HFF-Myc (cell line): ENCODE measurements around the gene DYNLT4.
"Not testable (repeated sequence)": the region's sequence is repeated elsewhere in the genome, so short reads cannot be mapped to it uniquely, and the experiment has no call there.

Experiments
- DNase-seq: peaks from one replicate; pipeline ENCODE4 v3.0.0-alpha.2; 2011; ENCODE audit warnings: low read depth; ENCODE audit errors: extremely low read depth
- H3K4me3 ChIP-seq: replicated peaks from 2 replicates; pipeline ENCODE4 v1.5.1; 2011; ENCODE audit warnings: low read depth, mild to moderate bottlenecking, control low read depth, low read length
- CTCF ChIP-seq: IDR thresholded peaks from 2 replicates; pipeline ENCODE4 v1.5.1; 2012; ENCODE audit warnings: mild to moderate bottlenecking, low read depth, low read length, control low read depth; ENCODE audit errors: missing control alignments

The DYNLT4 gene

DNA sequence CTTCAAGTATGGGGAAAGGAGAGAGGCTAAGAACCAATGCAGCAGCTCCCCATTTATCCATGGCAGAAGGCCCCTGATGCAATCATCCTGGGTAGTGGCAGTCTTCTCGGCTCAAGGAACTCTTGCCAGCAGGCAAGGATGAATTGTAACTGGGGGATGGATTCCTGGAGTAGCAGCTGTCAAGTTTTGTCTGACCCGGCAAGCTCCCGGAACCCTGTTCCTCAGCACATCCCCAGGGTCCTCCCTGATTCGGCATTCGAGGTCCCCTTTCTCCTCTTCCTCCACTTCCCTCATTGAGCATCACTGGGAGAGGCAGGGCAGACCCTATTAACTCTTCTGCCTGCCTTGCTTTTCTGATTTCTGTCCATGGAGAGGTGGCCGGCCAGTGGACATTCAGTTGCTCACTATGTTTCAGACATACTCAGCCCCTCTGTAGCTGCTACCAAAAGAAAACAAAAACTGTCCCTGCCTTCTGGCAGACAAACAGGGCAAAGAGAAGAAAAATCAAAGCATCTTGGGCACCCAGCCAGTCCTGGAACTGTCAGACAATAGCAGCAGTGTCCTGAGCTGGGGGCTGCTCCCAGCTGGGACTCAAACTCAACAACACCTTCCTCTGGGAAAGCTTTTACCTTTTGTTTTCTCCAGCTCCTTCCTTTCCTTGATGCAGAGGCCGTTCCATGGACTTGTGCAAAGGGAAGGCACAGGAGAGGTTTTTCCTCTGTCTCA lies 41.5 kb upstream of the DYNLT4 start:
- no peak for TF ChIP-seq CTCF
- H3K4me3 ChIP-seq: no peak overlapping the region
- DNase-seq: no peak

GRCh38 chr1:44847845-44848244 lies 40.7 kb upstream of the DYNLT4 start:
- no peak for DNase-seq
- H3K4me3 ChIP-seq: no peak overlapping the region
- no peak for TF ChIP-seq CTCF

- no peak for DNase-seq
- no peak overlapping the region for H3K4me3 ChIP-seq
- TF ChIP-seq CTCF: no peak
These were observed 39.8 kb upstream of the DYNLT4 start for GRCh38 chr1:44846985-44847384.

DNA sequence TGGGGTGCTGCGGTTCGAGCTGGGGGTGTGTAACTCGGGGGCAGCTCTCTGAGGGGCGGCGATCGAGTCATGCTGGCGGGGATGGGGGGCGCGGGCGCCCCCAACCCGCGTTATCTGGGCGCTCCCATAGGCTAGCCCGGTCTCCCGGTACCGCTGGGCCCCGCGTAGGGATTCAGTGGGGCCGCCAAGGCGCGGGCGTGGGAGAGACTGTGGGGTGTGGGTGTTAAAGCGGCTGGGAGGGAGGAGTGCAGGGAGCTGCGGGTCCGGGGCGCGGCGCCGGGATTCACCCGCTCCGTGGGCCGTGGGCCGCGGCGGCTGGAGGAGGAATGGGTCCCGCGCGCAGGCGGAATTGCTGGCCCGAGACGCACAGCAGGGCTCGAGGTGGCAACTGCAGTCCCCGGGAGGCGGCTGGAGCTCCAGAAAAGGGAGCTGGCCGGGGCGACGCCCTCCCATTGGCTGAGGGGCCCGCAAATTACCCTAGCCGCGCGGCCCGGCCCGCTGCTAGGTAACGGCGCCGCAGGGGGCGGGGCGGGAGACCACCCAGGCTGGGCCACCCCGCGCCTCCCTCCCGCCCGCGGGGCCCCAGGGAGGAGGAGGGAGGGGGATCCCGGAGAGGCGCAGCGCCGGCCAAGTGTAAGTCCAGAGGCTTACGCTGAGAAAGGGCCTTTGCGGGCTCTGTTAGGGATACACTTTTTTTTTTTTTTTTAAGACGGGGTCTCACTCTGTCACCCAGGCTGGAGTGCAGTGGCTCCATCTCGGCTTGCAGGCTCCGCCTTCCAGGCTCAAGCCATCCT lies 35.9 kb upstream of the DYNLT4 start, which contains the start of gene PTCH2:
PTCH2 (minus strand) TSS at position 392 of the 794 bp plus-strand sequence; CDS start at position 71, 321 bp downstream.
- TF ChIP-seq CTCF: no peak
- DNase-seq: peak; percentile 12
- H3K4me3 ChIP-seq: peak within 1 kb of the TSS; percentile 48

DNA sequence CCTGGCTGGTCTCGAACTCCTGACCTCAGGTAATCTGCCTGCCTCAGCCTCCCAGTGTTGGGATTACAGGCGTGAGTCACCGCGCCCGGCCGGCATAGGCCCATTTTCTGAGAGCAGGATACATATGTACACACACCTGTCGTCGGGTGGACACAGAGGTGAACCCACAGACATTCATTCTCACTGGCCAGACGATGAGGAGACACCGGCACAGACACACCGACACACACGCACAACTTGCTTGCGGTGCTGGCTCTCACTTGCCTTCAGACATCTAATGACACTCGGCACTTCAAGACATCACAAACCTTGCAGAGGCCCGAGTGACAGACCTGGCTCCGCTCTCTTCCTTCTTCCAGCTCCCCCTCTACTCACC lies 35.3 kb upstream of the DYNLT4 start:
- TF ChIP-seq CTCF: no peak
- no peak for DNase-seq
- H3K4me3 ChIP-seq: peak overlapping the region; percentile 48

DNA sequence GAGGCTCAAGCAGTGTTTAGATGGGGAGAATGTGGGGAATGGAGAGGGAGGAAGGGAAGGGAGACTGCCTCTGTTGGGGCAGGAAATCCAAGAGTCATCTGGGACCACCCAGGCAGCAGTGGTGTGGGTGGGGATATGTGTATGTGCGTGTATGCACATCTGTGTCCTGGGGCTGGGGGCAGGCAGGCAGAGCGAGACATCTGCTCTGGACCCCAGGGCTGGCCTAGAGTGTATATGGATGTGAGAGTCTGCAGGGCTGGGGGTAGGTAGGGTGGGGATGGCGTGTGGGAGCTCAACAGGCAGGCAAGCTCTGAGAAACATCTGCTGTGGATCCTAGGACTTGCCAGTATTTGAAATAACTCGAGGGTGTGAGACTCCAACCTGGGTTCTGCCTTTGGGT lies 32.4 kb upstream of the DYNLT4 start:
- no peak overlapping the region for H3K4me3 ChIP-seq
- TF ChIP-seq CTCF: no peak
- no peak for DNase-seq

DNA sequence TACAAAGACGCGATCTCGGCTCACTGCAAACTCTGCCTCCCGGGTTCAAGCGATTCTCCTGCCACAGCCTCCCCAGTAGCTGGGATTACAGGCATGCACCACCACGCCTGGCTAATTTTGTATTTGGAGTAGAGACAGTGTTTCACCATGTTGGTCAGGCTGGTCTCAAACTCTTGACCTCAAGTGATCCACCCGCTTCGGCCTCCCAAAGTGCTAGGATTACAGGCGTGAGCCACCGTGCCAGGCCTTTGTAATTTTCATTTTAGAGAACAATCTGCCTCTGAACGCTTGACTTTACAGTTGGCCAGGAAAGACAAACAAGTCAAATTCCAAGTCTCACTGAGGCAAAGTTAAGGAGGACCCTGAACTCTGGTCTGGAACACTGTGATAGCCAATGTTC lies 31.1 kb upstream of the DYNLT4 start:
- DNase-seq, H3K4me3 ChIP-seq: not testable (repeated sequence)
